H1 (cell line): ENCODE data around the gene FUT6. TPM values are rescaled to one million over a fixed set of nuclear protein-coding genes. Genes with fewer than 3 reads are reported as not detected.

Experiments used
- CREB1 ChIP-seq: IDR thresholded peaks from 2 replicates; pipeline ENCODE4 v1.6.1; 2012; ENCODE audit warnings: inconsistent platforms
- CTCF ChIP-seq, 3 experiments: IDR thresholded peaks; 1 replicate in 2 of 3; 2 replicates in 1 of 3; pipeline versions ENCODE4 v1.5.1 to v1.6.1; 2011; ENCODE audit warnings: low read length in 3 of 3, mild to moderate bottlenecking in 3 of 3, inconsistent platforms in 2 of 3, low read depth in 1 of 3, moderate library complexity in 1 of 3; ENCODE audit not compliant: insufficient read depth in 1 of 3; ENCODE audit errors: control extremely low read depth in 1 of 3
- FOSL1 ChIP-seq: IDR thresholded peaks from 2 replicates; pipeline ENCODE4 v1.6.1; 2011; ENCODE audit warnings: mild to moderate bottlenecking, low read depth, low read length, moderate library complexity; ENCODE audit not compliant: insufficient read depth
- KDM1A ChIP-seq: fragments of 200-600, 300-600 bp; sonication (generic); IDR thresholded peaks from 2 replicates; pipeline ENCODE4 v1.7.1; 2016; ENCODE audit warnings: mild to moderate bottlenecking, low read length, borderline replicate concordance
- NANOG ChIP-seq: IDR thresholded peaks from 2 replicates; pipeline ENCODE4 v1.6.1; 2011; ENCODE audit warnings: low read length, low read depth, mild to moderate bottlenecking, inconsistent platforms; ENCODE audit not compliant: insufficient read depth, poor library complexity, severe bottlenecking
- RFX5 ChIP-seq: IDR thresholded peaks from 2 replicates; pipeline ENCODE4 v1.6.1; 2011; ENCODE audit warnings: low read depth, low read length, improper control_type of control experiment, borderline replicate concordance
- SP1 ChIP-seq: IDR thresholded peaks from 2 replicates; pipeline ENCODE4 v1.6.1; 2011; ENCODE audit warnings: low read depth, low read length
- SRF ChIP-seq: IDR thresholded peaks from 2 replicates; pipeline ENCODE4 v1.6.1; 2011; ENCODE audit warnings: mild to moderate bottlenecking, low read depth, low read length, moderate library complexity
- polyA plus RNA-seq, 7 experiments: library from polyadenylated mRNA; depleted of rRNA in 3 of 7; stranded (reverse) in 5 of 7; unstranded in 2 of 7; fragments of >200 nt in 5 of 7; fragments of 200-250 nt in 2 of 7; gene quantifications; 1 replicate in 5 of 7; 2 replicates in 1 of 7; 4 replicates in 1 of 7; pipeline versions ENCODE4 v1.2.1 to v1.2.3, GENCODE V29; 2011 to 2013; ENCODE audit warnings: missing spikeins in 2 of 7, mixed read lengths in 2 of 7
- total RNA-seq: library from RNA; stranded (reverse); fragmentation: NEBNext Ultra II Directional; extraction: Animal tissue kit (Norgen Biotek cat#: 25700); gene quantifications from 2 replicates; pipeline ENCODE4 v1.2.1, GENCODE V29; 2021

FUT6 gene
- total and polyA plus RNA-seq, 2 of the 8 experiments (the other 6 are each of a cell fraction or from before 2014, with no cell fraction given) = not detected

- no peak for TF ChIP-seq CTCF (IDR thresholded peaks at IDR 0.05; ENCODE audit: control extremely low read depth in 1 of 3, insufficient read depth in 1 of 3, low read depth in 1 of 3, low read length in 3 of 3)
- TF ChIP-seq KDM1A = no peak
- TF ChIP-seq RFX5 = no peak
- TF ChIP-seq FOSL1 = no peak
- TF ChIP-seq SRF = no peak
- TF ChIP-seq CREB1 = no peak
- no peak for TF ChIP-seq SP1
- no peak for TF ChIP-seq NANOG
Measured at GRCh38 chr19:5838353-5839064, 993 bp downstream of the FUT6 start (continued).
